Lung (tissue), 12 donors: Measurements from ENCODE around the gene SLCO1B1. TPM values are rescaled to one million over a fixed set of nuclear protein-coding genes. Genes with fewer than 3 reads are reported as not detected.
A peak's percentile ranks its signal among the peaks of the same experiment; 100 is the strongest.
"Not testable (repeated sequence)": the region's sequence is repeated elsewhere in the genome, so short reads cannot be mapped to it uniquely, and the experiment has no call there.

ENCODE experiments used
- ATAC-seq: fragments of 200-7000 bp; cut with Tn5 transposase; one replicate; pipeline ENCODE4 v1.9.1; 2020; ENCODE audit warnings: moderate number of reproducible peaks; ENCODE audit not compliant: insufficient read depth, low FRiP score
- DNase-seq, 3 donors: peaks; one replicate each; pipeline ENCODE4 v3.0.0-alpha.2; 2013 to 2017
- H3K27ac ChIP-seq, 2 donors: one replicate each; pipeline ENCODE4 v1.5.1; 2013; ENCODE audit warnings: mild to moderate bottlenecking in 2 of 2, moderate library complexity in 2 of 2, control low read depth in 1 of 2, inconsistent platforms in 1 of 2, low read depth in 1 of 2, low read length in 1 of 2
- H3K27me3 ChIP-seq, 3 donors: one replicate each; pipeline ENCODE4 v1.5.1; 2013; ENCODE audit warnings: low read length in 2 of 3; ENCODE audit not compliant: control insufficient read depth in 3 of 3, insufficient read depth in 3 of 3
- H3K36me3 ChIP-seq, 4 donors: one replicate each; pipeline ENCODE4 v1.5.1; 2013; ENCODE audit warnings: low read length in 4 of 4, mild to moderate bottlenecking in 1 of 4, moderate library complexity in 1 of 4; ENCODE audit not compliant: control insufficient read depth in 4 of 4, insufficient read depth in 4 of 4
- H3K4me1 ChIP-seq, 5 donors: one replicate each; pipeline ENCODE4 v1.5.1; 2013; ENCODE audit warnings: low read length in 5 of 5, mild to moderate bottlenecking in 2 of 5, moderate library complexity in 1 of 5; ENCODE audit not compliant: control insufficient read depth in 5 of 5, insufficient read depth in 5 of 5
- H3K4me3 ChIP-seq: one replicate; pipeline ENCODE4 v1.5.1; 2013; ENCODE audit warnings: mild to moderate bottlenecking, control low read depth, moderate library complexity
- H3K9ac ChIP-seq, 2 donors: one replicate each; pipeline ENCODE4 v1.5.1; 2013; ENCODE audit warnings: low read length in 2 of 2, control low read depth in 1 of 2; ENCODE audit not compliant: insufficient read depth in 1 of 2
- H3K9me3 ChIP-seq, 4 donors: one replicate each; pipeline ENCODE4 v1.5.1; 2013; ENCODE audit warnings: low read length in 3 of 4, mild to moderate bottlenecking in 1 of 4, moderate library complexity in 1 of 4; ENCODE audit not compliant: control insufficient read depth in 4 of 4, insufficient read depth in 3 of 4
- CTCF ChIP-seq: IDR thresholded peaks from 2 replicates; pipeline ENCODE4 v1.5.1; 2012; ENCODE audit warnings: mild to moderate bottlenecking; ENCODE audit errors: control extremely low read depth, extremely low read depth
- WGBS, 2 donors: extraction: QIAGEN DNeasy Blood & Tissue Kit; methylation state at CpG; one replicate each; pipeline ENCODE4 v1.1.7; 2013; 5-methylcytosine and 5-hydroxymethylcytosine counted together
- polyA plus RNA-seq, 2 donors: library from polyadenylated mRNA; stranded (reverse); fragments of 200-250 nt; gene quantifications; one replicate each; pipeline ENCODE4 v1.2.1, GENCODE V29; 2013
- total RNA-seq, 2 donors: library from RNA; depleted of rRNA in 1 of 2; stranded (reverse); fragments of >200 nt in 1 of 2; gene quantifications; one replicate each; pipeline ENCODE4 v1.2.1, GENCODE V29; 2014 to 2021
- donor health status: control.
- donor health status: control.
- donor health status: Bipolar disorder and iron deficiency.
- donor health status: healthy.
- donor health status: DM: yes; HTN: yes; CAD: no.

SLCO1B1 gene
- total and polyA plus RNA-seq, 4 donors: not detected

GRCh38 chr12:21138016-21138415, 7.0 kb downstream of the SLCO1B1 start:
- Histone ChIP-seq H3K9me3 (peaks cover 0 to 5% (median 0%) of the 10 kb centered on the region in 4 donors), H3K36me3 (no peaks in the 10 kb centered on the region), H3K9ac (no peak overlapping the region), H3K4me3 (no peak overlapping the region), H3K27ac (no peak overlapping the region), H3K27me3 (no peaks in the 10 kb centered on the region), H3K4me1 (no peaks in the 10 kb centered on the region)
- ATAC-seq (no peak), DNase-seq (no peak)
- TF ChIP-seq CTCF: no peak
- 78 to 89% methylated on average over 2 of the region's 2 CpGs for WGBS, 2 donors

GRCh38 chr12:21144309-21144708, 13.3 kb downstream of the SLCO1B1 start:
- Histone ChIP-seq H3K9ac (no peak overlapping the region), H3K4me1 (no peaks in the 10 kb centered on the region), H3K27me3 (no peaks in the 10 kb centered on the region), H3K4me3 (no peak overlapping the region), H3K9me3 (peaks cover 0 to 4% (median under 1%) of the 10 kb centered on the region in 4 donors), H3K27ac (no peak overlapping the region), H3K36me3 (no peaks in the 10 kb centered on the region)
- DNase-seq (no peak), ATAC-seq (no peak)
- no peak for TF ChIP-seq CTCF

GRCh38 chr12:21149861-21150260, 18.9 kb downstream of the SLCO1B1 start:
- peak; percentile 1 to 20 (median 18) for DNase-seq
- not testable (repeated sequence) for H3K9ac ChIP-seq, ATAC-seq, H3K9me3 ChIP-seq, H3K36me3 ChIP-seq, H3K27ac ChIP-seq, H3K4me3 ChIP-seq, H3K4me1 ChIP-seq, H3K27me3 ChIP-seq
- WGBS, 2 donors: 61 to 70% methylated on average over 5 of the region's 5 CpGs

- Histone ChIP-seq H3K27me3 (no peaks in the 10 kb centered on the region), H3K4me1 (no peaks in the 10 kb centered on the region), H3K4me3 (no peak overlapping the region), H3K9ac (no peak overlapping the region), H3K9me3 (peaks cover 0 to 1% (median 0%) of the 10 kb centered on the region in 4 donors), H3K27ac (no peak overlapping the region), H3K36me3 (no peaks in the 10 kb centered on the region)
- no peak for TF ChIP-seq CTCF
- 80 to 88% methylated on average over 3 of the region's 3 CpGs for WGBS, 2 donors
- no peak for ATAC-seq
- DNase-seq: no peak
Observed at GRCh38 chr12:21151184-21151583, 20.2 kb downstream of the SLCO1B1 start.
